ENCODE measurements around the gene SLC5A7.

Gene SLC5A7

GRCh38 chr2:108029912-108030311 lies 43.6 kb downstream of the SLC5A7 start:
- H3K27me3 Mint-ChIP-seq (ENCODE audit: low read depth): no peaks in the 10 kb centered on the region
- H3K36me3 Mint-ChIP-seq (ENCODE audit: low read depth): no peaks in the 10 kb centered on the region
- H3K27ac Mint-ChIP-seq: no peak overlapping the region
- H3K9me3 Mint-ChIP-seq: peaks cover 10% of the 10 kb centered on the region
- H3K4me1 Mint-ChIP-seq (ENCODE audit: low read depth): no peaks in the 10 kb centered on the region
- no peak overlapping the region for H3K4me3 Mint-ChIP-seq

- H3K4me3 Mint-ChIP-seq: no peak overlapping the region
- H3K9me3 Mint-ChIP-seq: peaks cover 10% of the 10 kb centered on the region
- no peaks in the 10 kb centered on the region for H3K36me3 Mint-ChIP-seq (ENCODE audit: low read depth)
- H3K27ac Mint-ChIP-seq: no peak overlapping the region
- no peaks in the 10 kb centered on the region for H3K4me1 Mint-ChIP-seq (ENCODE audit: low read depth)
- no peaks in the 10 kb centered on the region for H3K27me3 Mint-ChIP-seq (ENCODE audit: low read depth)
Measured at GRCh38 chr2:108031471-108031941, 45.2 kb downstream of the SLC5A7 start.

- no peak overlapping the region for H3K27ac Mint-ChIP-seq
Measured at GRCh38 chr2:108034843-108035242, 48.5 kb downstream of the SLC5A7 start.

GRCh38 chr2:108048752-108049151 lies 62.4 kb downstream of the SLC5A7 start:
- H3K27ac Mint-ChIP-seq: no peak overlapping the region
- no peaks in the 10 kb centered on the region for H3K36me3 Mint-ChIP-seq (ENCODE audit: low read depth)
- no peaks in the 10 kb centered on the region for H3K27me3 Mint-ChIP-seq (ENCODE audit: low read depth)
- no peaks in the 10 kb centered on the region for H3K4me1 Mint-ChIP-seq (ENCODE audit: low read depth)
- H3K9me3 Mint-ChIP-seq: no peaks in the 10 kb centered on the region
- no peak overlapping the region for H3K4me3 Mint-ChIP-seq

More at GRCh38 chr2:108034843-108035242, 48.5 kb downstream of the SLC5A7 start:
- Mint-ChIP-seq H3K4me3 (no peak overlapping the region), H3K9me3 (peaks cover 10% of the 10 kb centered on the region), H3K36me3 (ENCODE audit: low read depth) (no peaks in the 10 kb centered on the region), H3K4me1 (ENCODE audit: low read depth) (no peaks in the 10 kb centered on the region), H3K27me3 (ENCODE audit: low read depth) (no peaks in the 10 kb centered on the region)

GRCh38 chr2:108058576-108059137 lies 72.3 kb downstream of the SLC5A7 start:
- Mint-ChIP-seq H3K27me3 (ENCODE audit: low read depth) (no peaks in the 10 kb centered on the region), H3K4me3 (no peak overlapping the region), H3K4me1 (ENCODE audit: low read depth) (no peaks in the 10 kb centered on the region), H3K36me3 (ENCODE audit: low read depth) (no peaks in the 10 kb centered on the region), H3K9me3 (no peaks in the 10 kb centered on the region), H3K27ac (no peak overlapping the region)

- Mint-ChIP-seq H3K36me3 (ENCODE audit: low read depth) (no peaks in the 10 kb centered on the region), H3K4me1 (ENCODE audit: low read depth) (no peaks in the 10 kb centered on the region), H3K27me3 (ENCODE audit: low read depth) (no peaks in the 10 kb centered on the region), H3K9me3 (no peaks in the 10 kb centered on the region), H3K4me3 (no peak overlapping the region), H3K27ac (no peak overlapping the region)
Measured at GRCh38 chr2:108061439-108062042, 75.2 kb downstream of the SLC5A7 start.

Measured in T-helper 1 cell treated with Interleukin-12 subunit alpha and Interleukin-12 subunit beta and Interleukin-4 antibody, amounts not matched to agents 30 μg/mL and 1 μg/mL, for 36 hours (primary cell).